Measurements from ENCODE around the gene DBR1. TPM values are rescaled to one million over a fixed set of nuclear protein-coding genes. Genes with fewer than 3 reads are reported as not detected.
A peak's percentile ranks its signal among the peaks of the same experiment; 100 is the strongest.

Gene DBR1, protein sequence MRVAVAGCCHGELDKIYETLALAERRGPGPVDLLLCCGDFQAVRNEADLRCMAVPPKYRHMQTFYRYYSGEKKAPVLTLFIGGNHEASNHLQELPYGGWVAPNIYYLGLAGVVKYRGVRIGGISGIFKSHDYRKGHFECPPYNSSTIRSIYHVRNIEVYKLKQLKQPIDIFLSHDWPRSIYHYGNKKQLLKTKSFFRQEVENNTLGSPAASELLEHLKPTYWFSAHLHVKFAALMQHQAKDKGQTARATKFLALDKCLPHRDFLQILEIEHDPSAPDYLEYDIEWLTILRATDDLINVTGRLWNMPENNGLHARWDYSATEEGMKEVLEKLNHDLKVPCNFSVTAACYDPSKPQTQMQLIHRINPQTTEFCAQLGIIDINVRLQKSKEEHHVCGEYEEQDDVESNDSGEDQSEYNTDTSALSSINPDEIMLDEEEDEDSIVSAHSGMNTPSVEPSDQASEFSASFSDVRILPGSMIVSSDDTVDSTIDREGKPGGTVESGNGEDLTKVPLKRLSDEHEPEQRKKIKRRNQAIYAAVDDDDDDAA
- total RNA-seq: 27.3 and 28.3 TPM in 2 replicates

GRCh38 chr3:138174421-138175131, at the start of gene DBR1:
DBR1 (minus strand) TSS chr3:138174921; CDS start chr3:138174795, 126 bp downstream.
- Mint-ChIP-seq H3K27ac (peak within 1 kb of the TSS; percentile 94), H3K4me1 (peaks cover 29% of the 10 kb centered on the region), H3K36me3 (ENCODE audit: low read depth) (peaks cover 22% of the 10 kb centered on the region), H3K27me3 (peaks cover 3% of the 10 kb centered on the region), H3K9me3 (no peaks in the 10 kb centered on the region), H3K4me3 (peak within 1 kb of the TSS; percentile 98)
- intact Hi-C loops (cut with micrococcal nuclease): loop anchor here (1.0 to 5.0 kb wide), 4 partner anchors 13 to 660 kb away; partner anchors contain the start of genes ARMC8, DZIP1L and PIK3CB
- DNase-seq: peak; percentile 93

DNA sequence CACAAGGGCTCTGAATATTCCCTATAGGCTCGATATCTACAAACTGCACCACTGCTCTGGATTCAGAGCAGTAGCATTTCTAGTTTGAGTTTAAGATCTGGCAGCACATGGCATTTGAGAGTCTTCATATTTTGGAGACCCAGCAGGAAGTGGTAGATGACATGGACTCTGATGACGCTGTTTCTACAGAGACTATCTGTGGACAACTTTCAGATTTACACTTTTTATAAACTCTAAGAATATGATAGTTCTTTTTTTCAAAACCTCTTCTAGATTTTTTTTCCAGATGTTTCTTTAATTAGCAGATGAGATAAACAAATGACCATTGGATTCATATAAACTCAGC, 48.2 kb upstream of the DBR1 start:
- Mint-ChIP-seq H3K27me3 (no peaks in the 10 kb centered on the region), H3K4me3 (no peak overlapping the region), H3K27ac (peak overlapping the region; percentile 60), H3K9me3 (no peaks in the 10 kb centered on the region), H3K4me1 (peaks cover 17% of the 10 kb centered on the region), H3K36me3 (ENCODE audit: low read depth) (peaks cover 40% of the 10 kb centered on the region)
- intact Hi-C loops (cut with micrococcal nuclease): no loop called here
- no peak for DNase-seq

DNA sequence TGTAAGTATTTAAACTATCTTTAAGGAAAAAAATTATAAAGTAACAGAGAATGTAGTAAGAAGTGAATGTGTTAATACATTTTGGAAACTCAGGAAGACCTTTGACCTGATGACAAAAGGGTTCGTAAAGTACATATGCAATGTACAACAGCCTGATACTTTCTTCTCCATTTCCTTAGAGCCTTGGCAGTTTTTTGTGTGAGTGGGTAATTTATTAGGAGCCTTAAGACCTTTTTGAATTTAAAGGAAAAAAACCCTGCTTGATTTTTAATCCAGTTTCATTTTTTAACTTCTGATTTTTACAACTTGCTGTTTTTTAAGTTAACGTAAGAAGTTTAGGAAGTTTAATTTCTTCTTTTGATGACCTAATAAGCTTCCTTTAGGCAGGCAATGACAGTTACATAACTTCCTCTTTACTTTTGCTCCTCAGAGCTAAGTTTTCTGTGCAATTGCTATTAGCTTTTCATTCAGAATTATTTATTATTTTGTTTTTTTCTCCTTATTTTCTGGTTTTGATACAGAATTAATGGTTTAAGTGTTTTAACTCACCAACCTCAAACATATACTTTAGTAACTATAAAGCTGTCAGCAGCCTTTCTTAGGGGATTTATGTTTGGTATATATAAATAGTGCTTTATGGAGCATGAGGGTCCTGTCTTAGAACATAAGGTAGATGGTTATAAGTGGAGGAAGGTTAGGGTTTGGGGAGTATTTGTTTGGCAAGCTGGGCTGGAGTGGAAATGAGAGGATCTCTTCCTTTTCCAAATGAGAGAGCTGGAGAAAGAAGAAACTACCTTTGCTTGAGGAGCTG, 47.6 kb upstream of the DBR1 start:
- no peak for DNase-seq
- no peak overlapping the region for H3K4me3 Mint-ChIP-seq
- H3K9me3 Mint-ChIP-seq: no peaks in the 10 kb centered on the region
- peaks cover 38% of the 10 kb centered on the region for H3K36me3 Mint-ChIP-seq (ENCODE audit: low read depth)
- intact Hi-C loops (cut with micrococcal nuclease): no loop called here
- peak overlapping the region; percentile 60 for H3K27ac Mint-ChIP-seq
- no peaks in the 10 kb centered on the region for H3K27me3 Mint-ChIP-seq
- H3K4me1 Mint-ChIP-seq: peaks cover 17% of the 10 kb centered on the region

DNA sequence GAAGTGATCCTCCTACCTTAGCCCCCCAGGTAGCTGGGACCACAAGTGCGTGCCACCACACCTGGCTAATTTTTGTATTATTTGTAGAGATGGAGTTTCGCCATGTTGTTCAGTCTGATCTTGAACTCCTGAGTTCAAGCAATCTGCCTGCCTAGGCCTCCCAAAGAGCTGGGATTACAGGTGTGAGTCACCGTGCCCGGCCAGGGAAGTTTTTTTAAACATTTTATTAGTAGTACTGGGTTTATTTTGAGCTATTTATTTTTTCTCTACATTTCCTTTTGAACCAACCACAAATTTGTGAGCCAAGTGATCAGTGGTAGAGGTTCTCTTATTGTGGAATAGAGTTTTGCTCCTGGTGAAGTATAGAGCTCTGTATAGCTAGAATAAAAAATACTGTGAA, 46.1 kb upstream of the DBR1 start:
- no peaks in the 10 kb centered on the region for H3K9me3 Mint-ChIP-seq
- peaks cover 36% of the 10 kb centered on the region for H3K36me3 Mint-ChIP-seq (ENCODE audit: low read depth)
- no peak overlapping the region for H3K27ac Mint-ChIP-seq
- no peak overlapping the region for H3K4me3 Mint-ChIP-seq
- intact Hi-C loops (cut with micrococcal nuclease): no loop called here
- DNase-seq: no peak
- no peaks in the 10 kb centered on the region for H3K27me3 Mint-ChIP-seq
- H3K4me1 Mint-ChIP-seq: peaks cover 17% of the 10 kb centered on the region

- Mint-ChIP-seq H3K27me3 (no peaks in the 10 kb centered on the region), H3K4me3 (no peak overlapping the region), H3K9me3 (no peaks in the 10 kb centered on the region), H3K36me3 (ENCODE audit: low read depth) (peaks cover 31% of the 10 kb centered on the region), H3K27ac (no peak overlapping the region), H3K4me1 (peaks cover 17% of the 10 kb centered on the region)
- intact Hi-C loops (cut with micrococcal nuclease): no loop called here
- no peak for DNase-seq
Observed at GRCh38 chr3:138220242-138220641, 45.5 kb upstream of the DBR1 start.

GRCh38 chr3:138219255-138219654, 44.5 kb upstream of the DBR1 start:
- Mint-ChIP-seq H3K27ac (no peak overlapping the region), H3K4me3 (no peak overlapping the region), H3K36me3 (ENCODE audit: low read depth) (peaks cover 24% of the 10 kb centered on the region), H3K4me1 (peaks cover 17% of the 10 kb centered on the region), H3K9me3 (no peaks in the 10 kb centered on the region), H3K27me3 (no peaks in the 10 kb centered on the region)
- intact Hi-C loops (cut with micrococcal nuclease): no loop called here
- no peak for DNase-seq

DNA sequence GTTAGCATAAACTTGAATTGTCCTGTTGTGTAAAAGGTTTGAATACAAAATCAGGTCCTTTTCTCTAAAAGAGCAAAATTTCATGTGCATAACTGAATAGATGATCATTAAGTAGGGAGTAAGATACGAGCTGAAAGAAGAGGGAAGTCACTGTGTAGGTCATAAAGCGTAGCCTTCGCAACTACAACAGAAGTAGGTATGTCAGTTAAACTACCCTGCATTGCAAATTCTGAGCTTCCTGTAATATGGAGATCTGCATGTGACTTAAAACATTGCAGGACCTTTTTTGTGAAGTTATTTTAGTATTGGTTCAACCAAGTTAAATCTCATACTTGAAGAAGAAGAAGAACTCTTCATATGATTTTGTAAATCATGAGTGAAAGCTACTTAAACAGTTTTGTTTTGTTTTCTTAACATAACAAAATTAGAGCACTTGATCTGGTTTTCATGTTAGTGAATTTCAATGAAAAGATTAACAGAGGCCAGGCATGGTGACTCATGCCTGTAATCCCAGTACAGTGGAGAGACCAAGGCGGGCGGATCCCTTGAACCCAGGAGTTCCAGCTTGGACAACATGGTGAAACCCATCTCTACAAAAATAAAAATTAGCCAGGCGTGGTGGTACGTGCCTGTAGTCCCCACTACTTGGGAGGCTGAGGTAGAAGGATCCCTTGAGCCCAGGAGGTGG, 38.8 kb upstream of the DBR1 start:
- H3K36me3 Mint-ChIP-seq (ENCODE audit: low read depth): peaks cover 20% of the 10 kb centered on the region
- peaks cover 4% of the 10 kb centered on the region for H3K4me1 Mint-ChIP-seq
- H3K9me3 Mint-ChIP-seq: no peaks in the 10 kb centered on the region
- H3K27me3 Mint-ChIP-seq: no peaks in the 10 kb centered on the region
- intact Hi-C loops (cut with micrococcal nuclease): no loop called here
- H3K4me3 Mint-ChIP-seq: no peak overlapping the region
- DNase-seq: no peak
- H3K27ac Mint-ChIP-seq: no peak overlapping the region

DNA sequence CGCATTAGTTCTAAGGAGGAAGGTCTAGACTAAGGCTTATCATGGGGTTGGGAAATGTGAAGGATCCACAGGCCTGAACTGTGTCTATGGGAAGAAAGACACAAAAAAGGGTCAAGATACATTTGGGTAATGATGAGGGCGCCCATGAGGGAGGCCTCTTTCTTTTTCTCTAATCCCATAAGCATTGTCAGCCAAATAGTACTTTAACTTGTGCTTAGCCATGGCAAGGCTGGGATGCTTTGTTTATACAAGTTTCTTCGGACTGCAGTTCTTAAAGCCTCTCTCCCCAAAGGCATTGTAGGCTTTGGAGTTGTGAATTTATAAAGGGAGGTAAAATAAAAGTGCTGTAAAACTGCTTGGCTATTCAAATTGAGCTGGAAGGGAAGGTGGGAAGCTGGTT, 35.8 kb upstream of the DBR1 start:
- intact Hi-C loops (cut with micrococcal nuclease): no loop called here
- H3K4me3 Mint-ChIP-seq: no peak overlapping the region
- H3K4me1 Mint-ChIP-seq: no peaks in the 10 kb centered on the region
- H3K9me3 Mint-ChIP-seq: peaks cover 3% of the 10 kb centered on the region
- no peak for DNase-seq
- no peaks in the 10 kb centered on the region for H3K27me3 Mint-ChIP-seq
- H3K27ac Mint-ChIP-seq: no peak overlapping the region
- H3K36me3 Mint-ChIP-seq (ENCODE audit: low read depth): peaks cover 17% of the 10 kb centered on the region

DNA sequence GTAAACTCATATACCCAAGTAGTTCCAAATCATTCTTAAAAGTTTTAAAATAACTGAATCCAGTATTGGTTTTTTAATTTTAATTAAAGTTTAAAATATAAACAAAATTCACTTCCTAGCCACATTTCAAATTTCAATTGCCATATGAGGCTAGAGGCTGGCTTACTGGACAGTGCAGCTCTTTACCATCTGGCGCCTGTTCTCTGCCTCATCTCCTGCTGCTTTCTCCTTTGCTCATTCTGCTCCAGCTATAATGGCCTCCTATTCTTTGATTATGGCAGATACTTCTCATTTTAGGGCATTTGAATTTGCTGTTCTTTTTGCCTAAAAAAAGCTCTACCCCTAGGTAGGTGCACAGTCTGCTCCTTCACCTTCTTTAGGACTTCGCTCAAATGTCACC, 31.5 kb upstream of the DBR1 start:
- H3K27ac Mint-ChIP-seq: no peak overlapping the region
- peaks cover 3% of the 10 kb centered on the region for H3K9me3 Mint-ChIP-seq
- no peak for DNase-seq
- intact Hi-C loops (cut with micrococcal nuclease): no loop called here
- no peak overlapping the region for H3K4me3 Mint-ChIP-seq
- peaks cover 7% of the 10 kb centered on the region for H3K4me1 Mint-ChIP-seq
- no peaks in the 10 kb centered on the region for H3K27me3 Mint-ChIP-seq
- H3K36me3 Mint-ChIP-seq (ENCODE audit: low read depth): peaks cover 18% of the 10 kb centered on the region

- H3K9me3 Mint-ChIP-seq: peaks cover 3% of the 10 kb centered on the region
- no peaks in the 10 kb centered on the region for H3K27me3 Mint-ChIP-seq
- no peak overlapping the region for H3K27ac Mint-ChIP-seq
- peaks cover 7% of the 10 kb centered on the region for H3K4me1 Mint-ChIP-seq
- intact Hi-C loops (cut with micrococcal nuclease): no loop called here
- no peak overlapping the region for H3K4me3 Mint-ChIP-seq
- no peak for DNase-seq
- peaks cover 18% of the 10 kb centered on the region for H3K36me3 Mint-ChIP-seq (ENCODE audit: low read depth)
Observed at GRCh38 chr3:138205527-138205926, 30.8 kb upstream of the DBR1 start.

DNA sequence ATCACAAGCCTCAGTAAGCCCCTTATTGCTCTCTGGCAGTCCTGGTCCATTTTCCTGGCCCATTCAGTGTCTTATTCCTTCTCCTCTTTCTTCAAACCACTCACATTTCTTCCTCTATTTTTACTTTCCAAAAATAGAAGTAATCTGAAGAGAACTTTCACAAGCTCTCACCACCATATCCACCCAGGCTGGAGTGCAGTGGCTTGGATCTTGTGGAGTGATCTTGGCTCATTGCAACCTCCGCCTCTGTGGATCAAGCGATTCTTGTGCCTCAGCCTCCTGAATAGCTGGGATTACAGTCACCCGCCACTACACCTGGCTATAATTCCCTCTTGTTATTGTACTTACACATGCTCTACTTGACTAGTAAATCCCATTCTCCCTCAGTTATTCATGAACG, 29.2 kb upstream of the DBR1 start:
- peaks cover 3% of the 10 kb centered on the region for H3K9me3 Mint-ChIP-seq
- no peak overlapping the region for H3K4me3 Mint-ChIP-seq
- no peak overlapping the region for H3K27ac Mint-ChIP-seq
- intact Hi-C loops (cut with micrococcal nuclease): no loop called here
- peaks cover 16% of the 10 kb centered on the region for H3K4me1 Mint-ChIP-seq
- no peaks in the 10 kb centered on the region for H3K27me3 Mint-ChIP-seq
- peaks cover 18% of the 10 kb centered on the region for H3K36me3 Mint-ChIP-seq (ENCODE audit: low read depth)
- no peak for DNase-seq

GRCh38 chr3:138202945-138203701, 28.4 kb upstream of the DBR1 start:
- Mint-ChIP-seq H3K27ac (no peak overlapping the region), H3K27me3 (no peaks in the 10 kb centered on the region)
- no peak for DNase-seq

GRCh38 chr3:138200424-138200823, 25.7 kb upstream of the DBR1 start:
- Mint-ChIP-seq H3K27ac (no peak overlapping the region), H3K36me3 (ENCODE audit: low read depth) (peaks cover 21% of the 10 kb centered on the region), H3K27me3 (no peaks in the 10 kb centered on the region), H3K4me1 (peaks cover 19% of the 10 kb centered on the region), H3K4me3 (no peak overlapping the region), H3K9me3 (no peaks in the 10 kb centered on the region)
- intact Hi-C loops (cut with micrococcal nuclease): no loop called here
- no peak for DNase-seq

More at GRCh38 chr3:138202945-138203701, 28.4 kb upstream of the DBR1 start:
- peaks cover 17% of the 10 kb centered on the region for H3K4me1 Mint-ChIP-seq
- intact Hi-C loops (cut with micrococcal nuclease): no loop called here
- H3K9me3 Mint-ChIP-seq: peaks cover 3% of the 10 kb centered on the region
- H3K4me3 Mint-ChIP-seq: no peak overlapping the region
- peaks cover 18% of the 10 kb centered on the region for H3K36me3 Mint-ChIP-seq (ENCODE audit: low read depth)

Measured in activated CD4-positive, alpha-beta T cell treated with anti-CD3 and anti-CD28 coated beads, Interleukin-2, amount 10 ng/mL, durations not matched to agents 24 days and 14 days (primary cell).